ENCODE measurements around the gene LYST. TPM values are rescaled to one million over a fixed set of nuclear protein-coding genes. Genes with fewer than 3 reads are reported as not detected.

The LYST gene
- total and polyA plus RNA-seq, 2 of the 8 experiments (the other 6 are each of a cell fraction or from before 2014, with no cell fraction given) = 0.29 to 0.58 TPM

- Histone ChIP-seq H3K79me2 (ENCODE audit: control insufficient read depth in 1 of 2, insufficient read depth in 2 of 2, low read length in 2 of 2) (no peaks in the 10 kb centered on the region), H3K27me3 (replicated peaks in 1 of 4; ENCODE audit: control insufficient read depth in 3 of 4, extremely low read depth in 1 of 4, insufficient read depth in 3 of 4, low read length in 3 of 4) (no peaks in the 10 kb centered on the region), H3K4me1 (replicated peaks in 1 of 4; ENCODE audit: control insufficient read depth in 3 of 4, insufficient read depth in 4 of 4, low read length in 3 of 4) (no peaks in the 10 kb centered on the region), H3K36me3 (ENCODE audit: control insufficient read depth in 2 of 4, insufficient read depth in 4 of 4, low read length in 3 of 4) (no peaks in the 10 kb centered on the region), H4K5ac (ENCODE audit: insufficient read length, low read depth, low read length) (no peak overlapping the region), H2BK120ac (replicated peaks; ENCODE audit: low read depth, low read length) (no peak overlapping the region), H3K18ac (ENCODE audit: extremely low read depth, low read length) (no peak overlapping the region), H2BK5ac (ENCODE audit: low read depth, low read length) (no peak overlapping the region), H3K4me2 (ENCODE audit: insufficient read depth in 1 of 2, low read depth in 2 of 2, low read length in 2 of 2) (no peak overlapping the region), H3K4ac (replicated peaks; ENCODE audit: insufficient read length, low read depth, low read length) (no peak overlapping the region), H3K27ac (ENCODE audit: low read depth, low read length) (no peak overlapping the region), H3K79me1 (ENCODE audit: low read depth, low read length) (no peaks in the 10 kb centered on the region), H3K4me3 (ENCODE audit: extremely low read depth in 1 of 4, insufficient read depth in 2 of 4, low read depth in 3 of 4, low read length in 4 of 4) (no peak overlapping the region), H3K23ac (ENCODE audit: insufficient read length) (no peak overlapping the region), H2BK12ac (ENCODE audit: low read depth, low read length) (no peak overlapping the region), H2AK5ac (ENCODE audit: low read depth, low read length) (no peak overlapping the region), H2BK20ac (ENCODE audit: low read length) (no peak overlapping the region), H3K56ac (replicated peaks; ENCODE audit: insufficient read length, low read depth, low read length) (no peak overlapping the region), H3K14ac (ENCODE audit: insufficient read length) (no peak overlapping the region), H2BK15ac (ENCODE audit: low read length) (no peak overlapping the region), H3K9ac (replicated peaks in 1 of 4; ENCODE audit: extremely low read depth in 1 of 4, low read depth in 3 of 4, low read length in 3 of 4) (no peak overlapping the region), H3K23me2 (ENCODE audit: low read depth, low read length) (no peaks in the 10 kb centered on the region), H4K20me1 (replicated peaks in 1 of 2; ENCODE audit: control insufficient read depth in 1 of 2, insufficient read depth in 2 of 2, low read length in 2 of 2) (no peaks in the 10 kb centered on the region), H2AFZ (ENCODE audit: low read length) (no peak overlapping the region), H3K9me3 (ENCODE audit: insufficient read depth in 2 of 2, low read depth in 1 of 2, low read length in 1 of 2) (no peaks in the 10 kb centered on the region), H4K8ac (ENCODE audit: extremely low read depth, insufficient read depth, low read length) (no peak overlapping the region), H4K91ac (replicated peaks; ENCODE audit: insufficient read length, low read length) (no peak overlapping the region)
- FAIRE-seq (no peak), DNase-seq (ENCODE audit: low read depth in 1 of 2, low spot score in 2 of 2) (no peak)
- TF ChIP-seq RFX5 (IDR thresholded peaks at IDR 0.05; ENCODE audit: borderline replicate concordance, low read depth, low read length) = no peak
- TF ChIP-seq RAD21 (IDR thresholded peaks at IDR 0.05 in 1 of 2, conservative IDR thresholded peaks at IDR 0.05 in 1 of 2; ENCODE audit: low read depth in 2 of 2, low read length in 2 of 2) = peak in 1 of 2 experiments; percentile 65; a peak in 3 of 4 replicates
- TF ChIP-seq, protein P1, sequence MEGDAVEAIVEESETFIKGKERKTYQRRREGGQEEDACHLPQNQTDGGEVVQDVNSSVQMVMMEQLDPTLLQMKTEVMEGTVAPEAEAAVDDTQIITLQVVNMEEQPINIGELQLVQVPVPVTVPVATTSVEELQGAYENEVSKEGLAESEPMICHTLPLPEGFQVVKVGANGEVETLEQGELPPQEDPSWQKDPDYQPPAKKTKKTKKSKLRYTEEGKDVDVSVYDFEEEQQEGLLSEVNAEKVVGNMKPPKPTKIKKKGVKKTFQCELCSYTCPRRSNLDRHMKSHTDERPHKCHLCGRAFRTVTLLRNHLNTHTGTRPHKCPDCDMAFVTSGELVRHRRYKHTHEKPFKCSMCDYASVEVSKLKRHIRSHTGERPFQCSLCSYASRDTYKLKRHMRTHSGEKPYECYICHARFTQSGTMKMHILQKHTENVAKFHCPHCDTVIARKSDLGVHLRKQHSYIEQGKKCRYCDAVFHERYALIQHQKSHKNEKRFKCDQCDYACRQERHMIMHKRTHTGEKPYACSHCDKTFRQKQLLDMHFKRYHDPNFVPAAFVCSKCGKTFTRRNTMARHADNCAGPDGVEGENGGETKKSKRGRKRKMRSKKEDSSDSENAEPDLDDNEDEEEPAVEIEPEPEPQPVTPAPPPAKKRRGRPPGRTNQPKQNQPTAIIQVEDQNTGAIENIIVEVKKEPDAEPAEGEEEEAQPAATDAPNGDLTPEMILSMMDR (IDR thresholded peaks at IDR 0.05; ENCODE audit: control extremely low read depth in 1 of 3, insufficient read depth in 1 of 3, low read depth in 1 of 3, low read length in 3 of 3) = peak in 1 of 3 experiments; percentile 12; a peak in 1 of 4 replicates
- 52% methylated on average over 8 of the region's 8 CpGs; no CpG with 5 or more reads in 1 of the 2 experiments for WGBS, 2 experiments (ENCODE audit: extremely low coverage in 1 of 2, insufficient coverage in 1 of 2, insufficient read length in 1 of 2, insufficient replicate concordance in 2 of 2, low coverage in 1 of 2, low lambda C conversion rate in 2 of 2, missing lambda C conversion rate in 1 of 2)
- CTCF ChIA-PET (ENCODE audit: partially characterized antibody) = interaction anchor here (0.6 to 4.1 kb wide), 42 partner anchors 8 to 1291 kb away, joined by 3 to 19 read pairs (median 4); partner anchors contain the start of gene B3GALNT2
- POLR2A ChIA-PET (ENCODE audit: partially characterized antibody) = no interaction called here
These were observed 83.4 kb downstream of the LYST start for GRCh38 chr1:235783148-235783776.

Data from H1 (cell line).